H7 (cell line): ENCODE results near the gene ANO3. TPM values are rescaled to one million over a fixed set of nuclear protein-coding genes. Genes with fewer than 3 reads are reported as not detected.

Experiments used
- DNase-seq: peaks from one replicate; pipeline ENCODE4 v3.0.0; 2012
- H3K27me3 ChIP-seq: 2 replicates; pipeline ENCODE4 v1.6.0; 2011; ENCODE audit warnings: mild to moderate bottlenecking, low read length; ENCODE audit not compliant: control insufficient read depth, insufficient read depth
- H3K36me3 ChIP-seq: replicated peaks from 2 replicates; pipeline ENCODE4 v1.5.1; 2011; ENCODE audit warnings: low read length; ENCODE audit not compliant: control insufficient read depth, insufficient read depth
- H3K4me3 ChIP-seq: 2 replicates; pipeline ENCODE4 v1.5.1; 2011; ENCODE audit warnings: low read depth, mild to moderate bottlenecking, control low read depth, low read length, moderate library complexity; ENCODE audit not compliant: insufficient read depth
- total RNA-seq: library from RNA; depleted of rRNA; stranded (reverse); fragments of >200 nt; shearing (Covaris generic); gene quantifications from 2 replicates; pipeline ENCODE4 v1.2.3, GENCODE V29; 2014

The ANO3 gene
- total RNA-seq, 1 experiment from 2014 or later: not detected

- no peaks in the 10 kb centered on the region for H3K36me3 ChIP-seq
- no peak overlapping the region for H3K4me3 ChIP-seq
- no peaks in the 10 kb centered on the region for H3K27me3 ChIP-seq
- no peak for DNase-seq
Observed at GRCh38 chr11:26330262-26330661, 1.7 kb upstream of the ANO3 start.

GRCh38 chr11:26332572-26332915 is 614 bp downstream of the ANO3 start:
- no peak for DNase-seq
- H3K4me3 ChIP-seq: no peak overlapping the region
- H3K27me3 ChIP-seq: no peaks in the 10 kb centered on the region
- no peaks in the 10 kb centered on the region for H3K36me3 ChIP-seq

DNA sequence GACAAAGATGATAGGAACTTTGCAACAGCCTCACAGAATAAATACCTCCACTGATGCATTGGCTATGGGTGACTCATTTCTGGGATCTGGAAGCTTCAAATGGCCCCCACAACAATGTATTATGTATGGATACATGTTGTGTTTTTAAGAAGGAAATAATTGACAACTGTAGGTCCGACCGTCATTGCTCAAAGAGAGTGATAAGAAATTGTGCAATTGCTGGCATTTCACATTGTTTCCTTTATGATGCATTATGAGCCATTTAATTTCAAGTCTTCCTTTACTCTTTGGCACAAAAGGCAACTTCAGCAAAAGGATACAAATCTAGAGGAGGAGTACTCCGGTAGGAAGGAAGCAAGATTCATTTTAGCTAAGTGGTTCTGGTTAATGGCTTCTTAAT is 2.0 kb downstream of the ANO3 start:
- Histone ChIP-seq H3K27me3 (no peaks in the 10 kb centered on the region), H3K4me3 (no peak overlapping the region)

GRCh38 chr11:26335903-26336302 is 4.0 kb downstream of the ANO3 start:
- H3K36me3 ChIP-seq: no peaks in the 10 kb centered on the region
- H3K27me3 ChIP-seq: no peaks in the 10 kb centered on the region
- no peak overlapping the region for H3K4me3 ChIP-seq
- no peak for DNase-seq

More for the DNA sequence above, 2.0 kb downstream of the ANO3 start:
- no peaks in the 10 kb centered on the region for H3K36me3 ChIP-seq
- DNase-seq: no peak

- DNase-seq: no peak
- H3K27me3 ChIP-seq: no peaks in the 10 kb centered on the region
- no peaks in the 10 kb centered on the region for H3K36me3 ChIP-seq
- H3K4me3 ChIP-seq: no peak overlapping the region
Observed at GRCh38 chr11:26344647-26345046, 12.7 kb downstream of the ANO3 start.

- DNase-seq: no peak
- no peak overlapping the region for H3K4me3 ChIP-seq
- H3K36me3 ChIP-seq: no peaks in the 10 kb centered on the region
- H3K27me3 ChIP-seq: no peaks in the 10 kb centered on the region
Observed at GRCh38 chr11:26348776-26349175, 16.8 kb downstream of the ANO3 start.

DNA sequence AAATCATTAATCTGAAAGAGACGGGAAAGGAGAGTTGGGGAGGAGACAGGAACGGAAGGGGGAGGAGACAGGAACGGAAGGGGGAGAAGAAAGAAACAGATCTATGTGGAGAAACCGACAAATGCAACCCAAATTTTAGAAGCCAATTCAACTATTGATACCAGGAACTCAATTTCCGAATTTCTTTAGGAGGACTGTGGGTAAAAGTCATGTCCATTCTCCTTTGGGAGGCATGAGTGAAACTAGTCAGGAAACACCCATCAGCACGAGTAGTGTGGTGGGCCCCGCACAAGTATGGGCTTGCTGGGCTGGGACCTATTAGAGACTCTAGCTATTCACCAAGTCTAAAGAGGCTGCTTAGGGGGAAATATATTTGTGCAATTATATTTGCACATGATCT is 18.1 kb downstream of the ANO3 start:
- no peak for DNase-seq
- Histone ChIP-seq H3K36me3 (no peaks in the 10 kb centered on the region), H3K4me3 (no peak overlapping the region), H3K27me3 (no peaks in the 10 kb centered on the region)

DNA sequence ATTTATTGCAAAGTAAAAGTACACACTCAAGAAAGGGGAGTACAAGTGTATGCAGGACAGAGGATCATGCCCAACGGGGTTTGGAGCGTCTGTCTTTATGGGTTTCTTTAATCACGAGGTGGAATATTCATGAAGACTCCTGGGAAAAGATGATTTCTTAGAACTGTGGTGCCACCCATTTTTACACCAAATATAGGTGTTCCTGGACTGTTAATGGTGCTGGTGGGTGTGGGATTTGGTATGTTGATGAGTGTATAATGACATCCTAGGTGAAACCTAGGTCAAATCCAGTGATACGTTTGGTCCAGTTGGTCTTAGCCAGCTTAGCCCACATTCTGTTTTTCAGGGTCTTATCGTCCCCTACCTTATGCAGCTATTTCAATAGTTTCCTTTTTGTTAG is 21.1 kb downstream of the ANO3 start:
- H3K4me3 ChIP-seq: no peak overlapping the region
- no peak for DNase-seq
- H3K27me3 ChIP-seq: no peaks in the 10 kb centered on the region
- H3K36me3 ChIP-seq: no peaks in the 10 kb centered on the region

DNA sequence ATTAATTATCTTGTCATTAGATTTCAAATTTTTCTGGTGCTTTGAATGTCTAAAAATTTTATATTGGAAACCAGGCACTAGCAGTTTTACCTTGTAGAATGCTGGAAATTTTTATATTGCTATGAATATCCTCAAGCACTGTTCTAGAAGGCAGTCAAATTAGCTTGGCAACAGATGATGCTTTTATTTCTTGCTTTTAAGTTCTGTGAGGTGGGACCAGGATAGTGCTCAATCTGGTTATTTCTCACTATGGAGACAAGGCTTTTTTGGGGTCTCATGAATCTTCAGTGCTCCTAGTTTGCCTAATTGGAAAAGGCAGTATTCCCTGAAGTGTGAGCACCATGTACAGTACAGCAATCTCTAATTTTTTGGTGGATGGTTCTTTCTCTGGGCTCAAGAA is 27.1 kb downstream of the ANO3 start:
- DNase-seq: no peak
- H3K4me3 ChIP-seq: no peak overlapping the region
- H3K36me3 ChIP-seq: no peaks in the 10 kb centered on the region
- H3K27me3 ChIP-seq: no peaks in the 10 kb centered on the region

DNA sequence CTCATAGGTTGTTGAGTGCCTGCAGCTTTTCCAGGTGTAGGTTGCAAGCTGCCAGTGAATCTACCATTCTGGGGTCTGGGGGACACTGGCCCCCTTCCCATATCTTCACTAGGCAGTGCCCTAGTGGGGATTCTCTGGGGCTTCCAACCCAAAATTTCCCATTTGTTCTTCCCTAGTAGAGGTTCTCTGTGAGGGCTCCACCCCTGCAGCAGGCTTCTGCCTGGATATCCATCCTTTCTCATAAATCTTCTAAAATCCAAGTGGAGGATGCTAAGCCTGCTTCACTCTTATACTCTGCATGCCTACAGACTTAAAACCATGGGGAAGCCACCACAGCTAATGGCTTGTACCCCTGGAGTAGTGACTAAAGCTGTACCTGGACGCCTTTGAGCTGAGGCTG is 33.4 kb downstream of the ANO3 start:
- DNase-seq: no peak
- H3K36me3 ChIP-seq: no peaks in the 10 kb centered on the region
- no peak overlapping the region for H3K4me3 ChIP-seq
- no peaks in the 10 kb centered on the region for H3K27me3 ChIP-seq

DNA sequence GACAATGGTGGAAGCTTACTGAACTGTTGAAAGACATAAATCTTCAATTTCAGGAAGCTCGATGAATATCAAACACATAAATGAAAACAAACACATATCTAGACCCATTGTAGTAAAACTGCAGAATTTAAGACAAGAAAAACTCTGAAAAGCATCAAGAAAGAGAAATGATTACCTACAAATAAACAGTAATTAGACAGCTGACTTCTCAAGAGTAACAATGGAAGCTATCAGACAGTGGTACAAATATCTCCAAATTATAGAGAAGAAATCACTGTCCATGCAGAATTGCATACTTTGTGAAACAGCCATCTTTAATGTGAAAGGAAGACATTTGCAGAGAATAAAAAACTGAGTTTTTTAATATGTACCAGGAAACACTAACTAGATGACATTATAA is 45.7 kb downstream of the ANO3 start:
- Histone ChIP-seq H3K27me3 (no peaks in the 10 kb centered on the region), H3K36me3 (no peaks in the 10 kb centered on the region), H3K4me3 (no peak overlapping the region)
- no peak for DNase-seq

GRCh38 chr11:26399336-26399735 is 67.4 kb downstream of the ANO3 start:
- no peak overlapping the region for H3K4me3 ChIP-seq
- H3K27me3 ChIP-seq: no peaks in the 10 kb centered on the region
- DNase-seq: no peak
- no peaks in the 10 kb centered on the region for H3K36me3 ChIP-seq

DNA sequence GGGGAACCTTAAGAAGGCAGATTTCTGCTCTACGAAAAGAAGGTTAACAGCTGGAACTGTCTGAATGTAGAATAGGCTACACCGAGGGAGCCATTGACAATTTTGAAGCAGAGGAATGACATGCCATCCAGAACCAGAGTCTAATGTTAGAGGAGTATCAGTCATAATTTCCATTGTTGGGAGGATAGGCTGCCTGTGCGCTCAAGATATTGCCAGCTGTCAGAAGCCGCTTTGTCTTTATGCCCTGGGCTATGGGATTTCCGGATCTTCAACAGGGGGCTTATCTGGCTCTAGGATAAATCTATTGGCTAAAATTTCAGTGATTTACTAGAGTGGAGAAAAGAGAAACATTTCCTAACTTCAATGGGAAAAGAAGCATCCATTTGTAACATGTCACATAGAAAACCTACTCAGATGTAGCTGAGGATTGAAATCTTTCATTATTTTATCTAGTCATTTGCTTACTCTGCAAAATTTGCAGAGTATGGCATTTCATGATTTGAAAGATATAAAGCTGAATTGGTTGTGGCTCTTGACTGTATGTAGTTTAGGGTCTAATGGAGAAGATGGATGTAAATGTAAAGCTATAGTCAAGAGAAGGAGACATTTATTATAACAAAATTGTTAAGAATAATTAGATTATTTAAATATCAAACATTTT is 78.9 kb downstream of the ANO3 start:
- no peak for DNase-seq
- Histone ChIP-seq H3K4me3 (no peak overlapping the region), H3K36me3 (no peaks in the 10 kb centered on the region), H3K27me3 (no peaks in the 10 kb centered on the region)

DNA sequence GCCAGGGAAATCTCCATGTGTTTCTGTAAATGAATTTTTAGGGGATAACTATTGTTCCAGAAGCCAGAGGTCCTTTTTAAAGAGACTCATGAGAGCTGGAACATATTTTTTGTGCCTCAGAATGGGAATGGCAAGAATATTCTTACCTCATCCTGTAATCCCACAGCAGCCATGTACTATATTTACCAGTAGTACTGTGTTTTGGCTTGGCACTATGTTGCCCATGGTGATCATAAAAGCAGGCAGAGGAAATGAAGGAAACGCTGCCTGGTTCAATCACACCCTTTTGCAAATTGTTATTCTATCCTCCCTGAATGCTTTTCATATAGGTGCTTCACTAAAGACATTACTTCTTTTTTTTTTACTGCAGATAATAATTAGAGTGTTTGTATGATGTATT is 81.0 kb downstream of the ANO3 start:
- DNase-seq: no peak
- H3K4me3 ChIP-seq: no peak overlapping the region
- no peaks in the 10 kb centered on the region for H3K36me3 ChIP-seq
- H3K27me3 ChIP-seq: no peaks in the 10 kb centered on the region

- H3K27me3 ChIP-seq: no peaks in the 10 kb centered on the region
- no peaks in the 10 kb centered on the region for H3K36me3 ChIP-seq
Observed at GRCh38 chr11:26418386-26418912, 86.5 kb downstream of the ANO3 start.

DNA sequence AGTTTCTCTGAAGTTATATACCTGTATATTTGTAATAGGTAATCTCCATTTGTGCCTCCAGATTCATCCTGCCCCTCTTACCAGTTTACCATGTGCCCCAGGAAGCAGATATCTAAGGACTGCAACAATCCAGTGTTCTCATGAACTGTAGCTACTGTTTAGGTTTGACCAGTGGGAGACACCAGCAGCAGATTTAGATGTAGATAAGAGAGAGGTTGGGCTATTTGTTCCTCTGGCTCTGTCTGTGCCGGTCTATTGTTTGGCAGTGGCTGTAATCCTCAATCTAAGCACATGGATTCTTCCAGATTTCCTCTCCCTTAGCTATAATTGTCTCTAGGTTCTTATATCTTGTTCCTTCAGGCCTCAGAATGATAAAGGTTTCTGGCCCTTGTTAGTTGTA is 88.4 kb downstream of the ANO3 start:
- no peaks in the 10 kb centered on the region for H3K36me3 ChIP-seq
- no peak overlapping the region for H3K4me3 ChIP-seq
- DNase-seq: no peak
- no peaks in the 10 kb centered on the region for H3K27me3 ChIP-seq

More at GRCh38 chr11:26418386-26418912, 86.5 kb downstream of the ANO3 start:
- no peak overlapping the region for H3K4me3 ChIP-seq
- DNase-seq: no peak
